Measurements from ENCODE around the gene FASLG.

DNA sequence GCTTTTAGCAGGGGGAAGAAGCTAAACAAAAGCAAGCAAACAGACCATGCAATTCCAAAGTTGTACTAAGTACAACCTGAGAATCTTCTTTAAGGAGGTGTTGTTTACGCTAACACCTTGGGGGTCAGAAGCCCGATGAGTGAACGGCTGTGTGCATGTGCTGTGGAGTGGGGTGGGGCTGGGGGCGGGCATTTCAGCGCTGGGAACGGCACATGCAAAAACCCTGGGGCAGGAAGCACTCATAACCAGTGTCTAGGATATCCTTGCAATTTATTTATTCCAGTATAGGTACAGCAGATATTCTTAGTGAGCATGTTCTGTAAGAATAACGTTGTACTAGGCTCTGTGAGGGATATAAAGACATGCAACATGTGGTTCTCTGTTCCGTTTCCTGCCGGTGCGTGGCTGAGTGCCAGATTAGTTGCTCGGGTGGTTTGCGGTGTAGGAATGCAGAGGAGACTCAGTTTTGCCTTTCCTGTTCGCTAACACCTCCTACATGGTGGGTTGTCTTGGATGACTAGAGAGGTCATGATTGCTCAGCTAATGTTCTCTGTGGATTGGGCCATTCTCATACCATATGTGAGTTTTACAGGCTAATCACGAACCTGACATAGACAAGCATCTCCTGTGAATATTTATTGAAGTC, 3.7 kb downstream of the FASLG start:
- TF ChIP-seq POLR2A (IDR thresholded peaks at IDR 0.05; ENCODE audit: low read depth, low read length) (no peak), POLR2AphosphoS5 (IDR thresholded peaks at IDR 0.05; ENCODE audit: low read depth, low read length) (no peak), TAF1 (IDR thresholded peaks at IDR 0.05; ENCODE audit: low read depth, low read length) (no peak), PAX5 (IDR thresholded peaks at IDR 0.05; ENCODE audit: insufficient read depth, low read length, severe bottlenecking) (peak; percentile 64), POU2F2 (IDR thresholded peaks at IDR 0.05; ENCODE audit: low read depth, low read length) (peak; percentile 60; the same call in 1 of the 2 replicates), SPI1 (IDR thresholded peaks at IDR 0.05; ENCODE audit: low read depth, low read length) (peak; percentile 69)
